Measurements from ENCODE around the gene SCAPER. TPM values are rescaled to one million over a fixed set of nuclear protein-coding genes. Genes with fewer than 3 reads are reported as not detected.

Gene SCAPER
- total and polyA plus RNA-seq, 4 donors = 3.3 to 18.0 (median 9.9) TPM

GRCh38 chr15:76299786-76300185 is 605.4 kb downstream of the SCAPER start:
- Histone ChIP-seq H3K36me3 (ENCODE audit: control insufficient read depth in 4 of 4, insufficient read depth in 3 of 4, low read depth in 1 of 4, low read length in 3 of 4) (no peaks in the 10 kb centered on the region), H3K9me3 (ENCODE audit: control insufficient read depth in 4 of 4, low read length in 3 of 4) (no peaks in the 10 kb centered on the region), H3K4me1 (ENCODE audit: control insufficient read depth in 4 of 4, insufficient read depth in 4 of 4, low read length in 3 of 4) (peaks cover 0 to 3% (median 2%) of the 10 kb centered on the region in 4 donors), H3K27ac (ENCODE audit: low read depth in 1 of 2, low read length in 2 of 2) (no peak overlapping the region), H3K4me3 (ENCODE audit: low read depth in 1 of 3, low read length in 3 of 3) (no peak overlapping the region), H3K9ac (ENCODE audit: low read depth in 1 of 2, low read length in 2 of 2) (no peak overlapping the region), H3K27me3 (ENCODE audit: control insufficient read depth in 4 of 4, insufficient read depth in 4 of 4, low read length in 3 of 4) (no peaks in the 10 kb centered on the region)
- TF ChIP-seq TAF1 (conservative IDR thresholded peaks at IDR 0.05) = no peak
- TF ChIP-seq FOXA1 (IDR thresholded peaks at IDR 0.05) = no peak
- no peak for TF ChIP-seq HNF4G (IDR thresholded peaks at IDR 0.05)
- TF ChIP-seq ATF3 (IDR thresholded peaks at IDR 0.05) = no peak
- no peak for TF ChIP-seq FOXA2 (IDR thresholded peaks at IDR 0.05)
- no peak for TF ChIP-seq RAD21 (IDR thresholded peaks at IDR 0.05)
- no peak for TF ChIP-seq RXRA (IDR thresholded peaks at IDR 0.05)
- TF ChIP-seq HNF4A (conservative IDR thresholded peaks at IDR 0.05) = no peak
- no peak for TF ChIP-seq YY1 (IDR thresholded peaks at IDR 0.05)
- TF ChIP-seq CTCF (IDR thresholded peaks at IDR 0.05; ENCODE audit: low read depth, low read length, missing input control) = no peak
- no peak for TF ChIP-seq ZBTB33 (IDR thresholded peaks at IDR 0.05)
- TF ChIP-seq GABPA (IDR thresholded peaks at IDR 0.05 in 1 of 2, conservative IDR thresholded peaks at IDR 0.05 in 1 of 2) = no peak
- TF ChIP-seq JUND (IDR thresholded peaks at IDR 0.05) = no peak
- no peak for TF ChIP-seq REST (IDR thresholded peaks at IDR 0.05)
- TF ChIP-seq SP1 (IDR thresholded peaks at IDR 0.05) = no peak
- no peak for TF ChIP-seq EGR1 (IDR thresholded peaks at IDR 0.05; ENCODE audit: low read depth in 2 of 2)
- no peak for TF ChIP-seq MAX (IDR thresholded peaks at IDR 0.05)
- no peak for TF ChIP-seq NR2F2 (IDR thresholded peaks at IDR 0.05)
- 77% methylated on average over 1 of the region's 1 CpG for WGBS
- no peak for DNase-seq (ENCODE audit: low spot score)
